Measurements from ENCODE around the gene INPP5K. TPM values are rescaled to one million over a fixed set of nuclear protein-coding genes. Genes with fewer than 3 reads are reported as not detected.

The INPP5K gene
- total and polyA plus RNA-seq, 10 of the 15 experiments (the other 5 are each of a cell fraction or from before 2014, with no cell fraction given): 0.58 to 41.2 (median 23.3) TPM

- H4K20me1 ChIP-seq (ENCODE audit: control insufficient read depth, insufficient read depth): peaks cover 6% of the 10 kb centered on the region; the same call in 1 of the 2 replicates
- peaks cover 37% of the 10 kb centered on the region for H3K4me1 ChIP-seq (ENCODE audit: control insufficient read depth, insufficient read depth, low read length)
- in situ Hi-C loops (cut with MboI): no loop called here
- no TSS peak for BruUV-seq (replicated peaks)
- peaks cover 2 to 6% of the 10 kb centered on the region in 2 experiments; a peak in 3 of 4 replicates for H3K36me3 ChIP-seq (ENCODE audit: control insufficient read depth in 2 of 2, insufficient read depth in 2 of 2, low read length in 1 of 2)
- no peak for TF ChIP-seq KDM1A (IDR thresholded peaks at IDR 0.05; ENCODE audit: borderline replicate concordance)
- TF ChIP-seq MTA2 (IDR thresholded peaks at IDR 0.05; ENCODE audit: low read depth): no peak
- TF ChIP-seq ATF2 (IDR thresholded peaks at IDR 0.05; ENCODE audit: low read length): no peak
- TF ChIP-seq ATF7 (IDR thresholded peaks at IDR 0.05; ENCODE audit: low read depth): no peak
- no peak for TF ChIP-seq MTA3 (IDR thresholded peaks at IDR 0.05; ENCODE audit: borderline replicate concordance, low read length)
- no peak for TF ChIP-seq ZBTB40 (IDR thresholded peaks at IDR 0.05; ENCODE audit: borderline replicate concordance)
- TF ChIP-seq NR2F1 (conservative IDR thresholded peaks at IDR 0.05): no peak
- no peak for TF ChIP-seq LARP7 (IDR thresholded peaks at IDR 0.05)
- no peak for TF ChIP-seq JUNB (IDR thresholded peaks at IDR 0.05)
- no peak for TF ChIP-seq MYB (IDR thresholded peaks at IDR 0.05; ENCODE audit: borderline replicate concordance, low read depth, low read length)
- TF ChIP-seq NFXL1 (IDR thresholded peaks at IDR 0.05; ENCODE audit: borderline replicate concordance): no peak
- TF ChIP-seq SUPT20H (IDR thresholded peaks at IDR 0.05; ENCODE audit: borderline replicate concordance, control insufficient read depth, low read depth, low read length): no peak
- TF ChIP-seq POLR2AphosphoS5 (IDR thresholded peaks at IDR 0.05; ENCODE audit: low read length): no peak
- no peak for TF ChIP-seq IKZF1 (conservative IDR thresholded peaks at IDR 0.05)
- TF ChIP-seq CBFB (IDR thresholded peaks at IDR 0.05; ENCODE audit: low read depth): no peak
- no peak for TF ChIP-seq CEBPB (IDR thresholded peaks at IDR 0.05; ENCODE audit: borderline replicate concordance in 1 of 2, low read depth in 2 of 2, low read length in 2 of 2)
- no peak overlapping the region for H2AFZ ChIP-seq (ENCODE audit: control insufficient read depth, low read depth, low read length)
- no peak overlapping the region for H3K27ac ChIP-seq (ENCODE audit: control insufficient read depth, insufficient read depth)
- no peak for FAIRE-seq
- H3K27me3 ChIP-seq (replicated peaks in 1 of 2; ENCODE audit: control insufficient read depth in 2 of 2, insufficient read depth in 2 of 2, low read length in 1 of 2): no peaks in the 10 kb centered on the region
- no peak overlapping the region for H3K9ac ChIP-seq (ENCODE audit: control insufficient read depth, insufficient read depth, low read length)
- no peak overlapping the region for H3K4me3 ChIP-seq
- ChIA-PET SMC1A (ENCODE audit: uncharacterized antibody, unreplicated experiment) (interaction anchor here (1.4 kb wide), 1 partner anchor 25 kb away, joined by 3 read pairs; no protein-coding TSS in a partner anchor), RAD21 (ENCODE audit: unreplicated experiment) (interaction anchor here (0.7 to 1.4 kb wide), 2 partner anchors 43 to 71 kb away, joined by 3 read pairs; partner anchors contain the start of gene SLC43A2), POLR2A (no interaction called here), CTCF (interaction anchor here (1.1 kb wide), 2 partner anchors 15 to 71 kb away, joined by 3 to 4 read pairs; no protein-coding TSS in a partner anchor)
- H3K9me3 ChIP-seq (replicated peaks; ENCODE audit: control insufficient read depth, insufficient read depth, low read length): no peaks in the 10 kb centered on the region
- no peak for DNase-seq (ENCODE audit: low read depth, low spot score)
- H3K79me2 ChIP-seq (ENCODE audit: control insufficient read depth, insufficient read depth, low read length): peaks cover 58% of the 10 kb centered on the region
- intact Hi-C loops (cut with micrococcal nuclease; ENCODE audit: unreplicated experiment): no loop called here
- no peak for ATAC-seq
- WGBS (ENCODE audit: insufficient coverage, insufficient replicate concordance, low lambda C conversion rate, missing lambda C conversion rate): 80% methylated on average over 2 of the region's 3 CpGs
- no peak overlapping the region for H3K4me2 ChIP-seq (ENCODE audit: control insufficient read depth, insufficient read depth)
These were observed 42.0 kb upstream of the INPP5K start for GRCh38 chr17:1558401-1558800.
